HEK293 (cell line): ENCODE measurements around the gene AMPH.
A peak's percentile ranks its signal among the peaks of the same experiment; 100 is the strongest.

ENCODE experiments used
- CTCF ChIA-PET: fragments of 350-600 bp; formaldehyde crosslinking; extraction: SDS; loops from one replicate; lab custom pipeline; 2021; ENCODE audit warnings: antibody characterized with exemption; lab: Yijun Ruan, JAX
- POLR2A ChIA-PET: fragments of 300-600 bp; formaldehyde crosslinking; extraction: SDS; loops from one replicate; lab custom pipeline; 2020; ENCODE audit warnings: antibody characterized with exemption, inconsistent platforms; lab: Yijun Ruan, JAX
- H3K27ac ChIP-seq: fragments of 200-500 bp; sonication (Bioruptor generic); 2 replicates; pipeline ENCODE4 v1.5.1; 2014; ENCODE audit warnings: low read depth, low read length, control low read depth, inconsistent platforms; ENCODE audit errors: extremely low read depth
- H3K36me3 ChIP-seq, 2 experiments: fragments of 200-500 bp in 1 of 2; sonication (Bioruptor generic) in 1 of 2; 1 replicate in 1 of 2; 2 replicates in 1 of 2; pipeline ENCODE4 v1.5.1; 2014 to 2017; ENCODE audit warnings: inconsistent platforms in 2 of 2, low read length in 2 of 2; ENCODE audit not compliant: control insufficient read depth in 2 of 2, insufficient read depth in 1 of 2
- H3K4me1 ChIP-seq: fragments of 200-500 bp; sonication (Bioruptor generic); 2 replicates; pipeline ENCODE4 v1.5.1; 2014; ENCODE audit warnings: mild to moderate bottlenecking, low read length, inconsistent platforms; ENCODE audit not compliant: control insufficient read depth, insufficient read depth
- H3K4me3 ChIP-seq: 2 replicates; pipeline ENCODE4 v1.5.1; 2011; ENCODE audit warnings: low read depth, mild to moderate bottlenecking, control low read depth, low read length, moderate library complexity
- H3K9me3 ChIP-seq: fragments of 200-500 bp; sonication (Bioruptor generic); 2 replicates; pipeline ENCODE4 v1.5.1; 2014; ENCODE audit warnings: low read depth, low read length, inconsistent platforms; ENCODE audit not compliant: control insufficient read depth, insufficient read depth
- GFI1B ChIP-seq: fragments of 450-650 bp; formaldehyde crosslinking; IDR thresholded peaks from 2 replicates; pipeline ENCODE4 v1.5.1; 2016; ENCODE audit warnings: missing biosample characterization, missing genetic modification characterization
- HOXC10 ChIP-seq: sonication (generic); formaldehyde crosslinking; IDR thresholded peaks from 2 replicates; pipeline ENCODE4 v1.8.1; 2023; ENCODE audit warnings: mild to moderate bottlenecking, missing genetic modification reagents
- PRDM6 ChIP-seq: fragments of 450-650 bp; formaldehyde crosslinking; IDR thresholded peaks from 2 replicates; pipeline ENCODE4 v1.5.1; 2017; ENCODE audit warnings: missing biosample characterization, missing genetic modification characterization
- ZNF214 ChIP-seq: fragments of 450-650 bp; formaldehyde crosslinking; IDR thresholded peaks from 2 replicates; pipeline ENCODE4 v1.5.1; 2017; ENCODE audit warnings: missing biosample characterization, mild to moderate bottlenecking, missing genetic modification characterization, borderline replicate concordance
- ZNF280D ChIP-seq: fragments of 450-650 bp; formaldehyde crosslinking; IDR thresholded peaks from 2 replicates; pipeline ENCODE4 v1.5.1; 2016; ENCODE audit warnings: missing biosample characterization, missing genetic modification characterization
- ZNF302 ChIP-seq: fragments of 450-650 bp; formaldehyde crosslinking; IDR thresholded peaks from 2 replicates; pipeline ENCODE4 v1.5.1; 2016; ENCODE audit warnings: missing biosample characterization, missing genetic modification characterization, low read depth
- ZNF37A ChIP-seq: fragments of 450-650 bp; IDR thresholded peaks from 2 replicates; pipeline ENCODE4 v1.5.1; 2018; ENCODE audit warnings: missing biosample characterization, missing genetic modification characterization
- ZNF423 ChIP-seq: fragments of 450-650 bp; formaldehyde crosslinking; IDR thresholded peaks from 2 replicates; pipeline ENCODE4 v1.5.1; 2016; ENCODE audit warnings: missing biosample characterization, missing genetic modification characterization
- ZNF426 ChIP-seq: fragments of 450-650 bp; formaldehyde crosslinking; IDR thresholded peaks from 2 replicates; pipeline ENCODE4 v1.5.1; 2017; ENCODE audit warnings: missing biosample characterization, missing genetic modification characterization, mild to moderate bottlenecking, inconsistent platforms, moderate library complexity
- ZNF449 ChIP-seq: fragments of 450-650 bp; formaldehyde crosslinking; IDR thresholded peaks from 2 replicates; pipeline ENCODE4 v1.5.1; 2017; ENCODE audit warnings: missing biosample characterization, mild to moderate bottlenecking, missing genetic modification characterization, moderate library complexity
- ZNF561 ChIP-seq: fragments of 450-650 bp; IDR thresholded peaks from 2 replicates; pipeline ENCODE4 v1.5.1; 2018; ENCODE audit warnings: missing biosample characterization, missing genetic modification characterization, borderline replicate concordance

Gene AMPH

GRCh38 chr7:38600741-38601140 is 30.4 kb downstream of the AMPH start:
- H3K4me1 ChIP-seq: no peaks in the 10 kb centered on the region
- H3K36me3 ChIP-seq: no peaks in the 10 kb centered on the region
- no peak for TF ChIP-seq ZNF302
- no peak overlapping the region for H3K4me3 ChIP-seq
- H3K9me3 ChIP-seq: no peaks in the 10 kb centered on the region
- POLR2A ChIA-PET: no interaction called here
- CTCF ChIA-PET: interaction anchor here (1.1 kb wide), 1 partner anchor 196 kb away, joined by 3 read pairs; no protein-coding TSS in a partner anchor
- no peak overlapping the region for H3K27ac ChIP-seq

GRCh38 chr7:38594949-38595348 is 36.2 kb downstream of the AMPH start:
- Histone ChIP-seq H3K4me3 (no peak overlapping the region), H3K9me3 (no peaks in the 10 kb centered on the region), H3K4me1 (0 out of 2 replicates have a peak, but pooled peaks cover 2% of the 10 kb centered on the region), H3K36me3 (no peaks in the 10 kb centered on the region), H3K27ac (no peak overlapping the region)
- ChIA-PET CTCF (interaction anchor here (0.6 kb wide), 1 partner anchor 9 kb away, joined by 3 read pairs; no protein-coding TSS in a partner anchor), POLR2A (no interaction called here)
- TF ChIP-seq ZNF280D (tag by site-specific recombination) (no peak), ZNF214 (tag by site-specific recombination) (no peak), ZNF561 (tag by site-specific recombination) (no peak), HOXC10 (no peak), ZNF426 (tag by site-specific recombination) (no peak), GFI1B (tag by site-specific recombination) (no peak), ZNF37A (tag by site-specific recombination) (no peak)

- ChIA-PET POLR2A (no interaction called here), CTCF (no interaction called here)
- Histone ChIP-seq H3K27ac (no peak overlapping the region), H3K36me3 (no peaks in the 10 kb centered on the region), H3K4me3 (no peak overlapping the region), H3K4me1 (0 out of 2 replicates have a peak, but pooled peaks cover 2% of the 10 kb centered on the region), H3K9me3 (no peaks in the 10 kb centered on the region)
- no peak for TF ChIP-seq ZNF423 (tag by site-specific recombination)
- peak; percentile 63 for TF ChIP-seq ZNF449 (tag by site-specific recombination)
- peak; percentile 14; the same call in 1 of the 2 replicates for TF ChIP-seq PRDM6 (tag by site-specific recombination)
Observed at GRCh38 chr7:38592737-38593288, 38.4 kb downstream of the AMPH start.
